GM12874 (cell line): ENCODE results near the gene CFAP221.
A peak's percentile ranks its signal among the peaks of the same experiment; 100 is the strongest.

ENCODE experiments used
- CTCF ChIP-seq: IDR thresholded peaks from 2 replicates; pipeline ENCODE4 v1.5.1; 2011; ENCODE audit warnings: low read depth, mild to moderate bottlenecking, control low read depth, low read length, moderate library complexity; ENCODE audit not compliant: insufficient read depth

CFAP221 gene

GRCh38 chr2:119647440-119648169 lies 103.4 kb downstream of the CFAP221 start:
- TF ChIP-seq CTCF = no peak

- no peak for TF ChIP-seq CTCF
Observed at GRCh38 chr2:119649364-119649917, 105.2 kb downstream of the CFAP221 start.

GRCh38 chr2:119650206-119650605 lies 106.0 kb downstream of the CFAP221 start:
- no peak for TF ChIP-seq CTCF

GRCh38 chr2:119650846-119651370 lies 106.7 kb downstream of the CFAP221 start:
- TF ChIP-seq CTCF = no peak

- TF ChIP-seq CTCF = no peak
Observed at GRCh38 chr2:119657466-119658145, 113.4 kb downstream of the CFAP221 start.

GRCh38 chr2:119659601-119660342 lies 115.5 kb downstream of the CFAP221 start:
- TF ChIP-seq CTCF = peak; percentile 79

- TF ChIP-seq CTCF = no peak
Observed at GRCh38 chr2:119660343-119660658, 116.1 kb downstream of the CFAP221 start.
